Activated naive CD4-positive, alpha-beta T cell treated with anti-CD3 and anti-CD28 coated beads, Interleukin-2, amount 50 U/mL, for 24 hours (primary cell): Measurements from ENCODE around the gene AHNAK2.
"Not testable (repeated sequence)": the region's sequence is repeated elsewhere in the genome, so short reads cannot be mapped to it uniquely, and the experiment has no call there.

Experiments
- H3K27ac Mint-ChIP-seq: one replicate; pipeline ENCODE4 v1.8.0; 2021; ENCODE audit warnings: mild to moderate bottlenecking, mixed read lengths
- H3K27me3 Mint-ChIP-seq: one replicate; pipeline ENCODE4 v1.8.0; 2021; ENCODE audit warnings: mixed read lengths
- H3K36me3 Mint-ChIP-seq: one replicate; pipeline ENCODE4 v1.8.0; 2021; ENCODE audit warnings: mixed read lengths
- H3K4me1 Mint-ChIP-seq: one replicate; pipeline ENCODE4 v1.8.0; 2021; ENCODE audit warnings: mixed read lengths
- H3K4me3 Mint-ChIP-seq: one replicate; pipeline ENCODE4 v1.8.0; 2021; ENCODE audit warnings: mild to moderate bottlenecking, mixed read lengths
- H3K9me3 Mint-ChIP-seq: one replicate; pipeline ENCODE4 v1.8.0; 2021; ENCODE audit warnings: mixed read lengths

Gene AHNAK2

DNA sequence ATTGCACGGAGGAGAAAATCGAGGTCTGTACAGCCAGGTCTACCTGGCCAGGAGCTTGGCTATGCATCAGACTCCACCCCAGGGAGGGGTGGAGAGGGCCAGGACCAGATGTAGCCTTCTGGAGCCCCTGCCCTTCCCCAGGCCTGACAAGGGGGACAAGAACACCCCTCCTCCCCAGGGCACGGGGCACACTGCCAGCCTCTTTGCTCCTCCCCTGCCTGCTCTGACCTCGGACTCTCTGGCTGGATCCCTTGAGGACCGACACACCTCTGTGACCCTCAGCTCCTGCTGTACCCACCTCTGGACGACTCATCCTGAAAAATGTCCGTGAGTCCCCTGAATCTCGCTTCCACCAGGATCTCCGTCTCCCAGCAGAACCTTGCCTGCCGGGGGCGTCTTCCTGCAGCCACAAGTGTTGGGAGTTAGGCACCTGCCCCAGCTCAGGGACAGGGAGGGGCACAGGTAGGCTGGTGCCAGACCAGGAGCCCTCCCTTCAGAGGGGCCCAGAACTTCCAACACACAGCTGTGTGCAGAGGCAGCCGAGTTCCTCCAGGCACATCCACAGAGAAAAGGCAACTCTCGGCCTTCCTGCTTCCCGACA lies 21.8 kb downstream of the AHNAK2 start:
- H3K36me3 Mint-ChIP-seq = no peaks in the 10 kb centered on the region
- no peaks in the 10 kb centered on the region for H3K4me1 Mint-ChIP-seq
- peaks cover 4% of the 10 kb centered on the region for H3K27me3 Mint-ChIP-seq
- H3K9me3 Mint-ChIP-seq = no peaks in the 10 kb centered on the region
- no peak overlapping the region for H3K4me3 Mint-ChIP-seq
- H3K27ac Mint-ChIP-seq = no peak overlapping the region

DNA sequence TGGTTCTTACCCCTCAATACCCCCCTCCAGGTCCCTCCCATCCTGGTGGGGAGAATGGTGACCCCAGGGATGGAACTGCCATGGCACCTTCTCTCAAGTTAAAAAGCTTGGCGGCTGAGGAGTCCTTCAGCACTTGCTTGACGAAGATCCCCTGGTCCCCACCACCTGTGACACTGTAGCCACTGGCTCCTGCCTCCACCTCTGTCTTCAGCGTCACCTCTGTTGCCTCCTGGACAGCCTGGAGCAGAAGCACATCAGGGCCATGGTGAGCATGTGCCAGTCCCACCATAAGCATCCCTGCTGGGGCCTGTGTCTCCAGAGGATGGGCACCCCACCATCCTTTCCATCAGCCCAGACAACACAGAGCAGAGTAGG lies 22.8 kb downstream of the AHNAK2 start:
- Mint-ChIP-seq H3K4me3 (no peak overlapping the region), H3K36me3 (no peaks in the 10 kb centered on the region), H3K9me3 (no peaks in the 10 kb centered on the region), H3K27me3 (peaks cover 4% of the 10 kb centered on the region), H3K27ac (no peak overlapping the region), H3K4me1 (no peaks in the 10 kb centered on the region)

DNA sequence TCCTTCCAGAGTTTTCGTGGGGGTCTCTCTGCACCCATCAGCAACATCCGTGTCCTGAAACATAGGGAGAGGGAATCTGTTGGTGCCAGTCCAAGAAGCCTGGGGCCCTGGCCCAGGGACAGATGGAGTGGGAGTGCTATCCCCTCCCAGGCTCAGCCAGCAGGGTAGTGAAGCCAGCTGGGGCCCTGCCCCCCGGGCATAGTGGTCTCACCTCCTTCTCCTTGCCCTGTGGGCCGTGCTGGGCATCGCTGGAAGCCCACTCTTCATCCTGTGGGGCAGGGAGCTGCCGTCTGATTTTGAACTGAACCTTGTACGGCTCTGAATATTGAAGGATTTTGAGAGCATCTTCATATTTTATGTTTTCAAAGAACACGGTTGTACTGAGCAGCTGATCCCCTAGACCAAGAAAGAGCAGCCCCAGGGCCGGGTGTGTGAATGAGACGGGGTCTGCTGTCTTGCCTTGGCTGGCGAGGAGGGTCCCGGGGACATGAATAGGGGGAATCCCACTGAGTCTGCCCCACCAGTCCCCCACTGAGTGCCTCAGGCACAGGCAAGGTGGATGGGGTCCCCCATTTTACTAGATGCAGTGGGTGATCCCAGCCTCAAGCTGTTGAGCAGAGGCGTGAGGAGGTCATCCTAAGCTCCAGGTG lies 23.3 kb downstream of the AHNAK2 start:
- no peaks in the 10 kb centered on the region for H3K9me3 Mint-ChIP-seq
- peaks cover 4% of the 10 kb centered on the region for H3K27me3 Mint-ChIP-seq
- no peaks in the 10 kb centered on the region for H3K4me1 Mint-ChIP-seq
- H3K27ac Mint-ChIP-seq = no peak overlapping the region
- no peak overlapping the region for H3K4me3 Mint-ChIP-seq
- H3K36me3 Mint-ChIP-seq = no peaks in the 10 kb centered on the region

DNA sequence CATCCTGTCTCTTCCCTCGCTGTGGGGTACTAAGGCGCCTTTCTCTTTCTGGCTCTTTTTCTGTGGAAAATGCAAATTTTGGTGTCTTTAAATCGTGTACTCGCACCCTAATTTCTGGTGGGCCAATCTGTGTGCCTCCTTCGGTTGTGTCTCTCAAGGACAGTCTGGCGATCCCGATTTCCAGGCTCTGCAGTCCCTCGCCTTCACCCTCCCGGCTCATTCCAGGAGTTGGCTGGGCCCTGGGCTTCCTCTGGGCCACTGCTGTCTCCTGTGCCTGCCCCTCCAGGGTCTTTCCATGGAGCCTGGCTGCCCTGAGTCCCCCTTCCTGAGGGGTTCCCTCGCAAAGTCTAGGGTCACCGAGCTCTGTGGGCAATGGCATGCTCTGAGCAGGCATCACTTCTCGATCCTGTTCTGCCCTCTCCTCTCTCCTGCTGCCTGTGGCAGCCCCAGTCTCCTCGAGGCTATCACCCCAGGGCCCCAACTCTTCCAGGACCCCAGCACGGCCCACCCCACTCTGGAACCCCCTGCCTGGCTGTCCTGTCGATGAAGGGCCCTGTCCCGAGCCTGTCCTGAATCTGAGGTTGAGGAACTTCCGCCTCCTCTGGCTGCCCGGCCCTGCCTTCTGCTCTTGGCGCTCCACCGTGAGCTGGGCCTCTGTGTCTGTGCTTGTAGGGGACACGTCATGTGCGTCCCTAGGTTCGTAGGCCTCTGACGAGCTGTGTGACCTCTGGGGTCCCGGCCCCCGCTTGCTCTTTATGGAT lies 24.1 kb downstream of the AHNAK2 start:
- Mint-ChIP-seq H3K27ac (no peak overlapping the region), H3K4me3 (no peak overlapping the region), H3K4me1 (no peaks in the 10 kb centered on the region), H3K9me3 (no peaks in the 10 kb centered on the region), H3K27me3 (peaks cover 4% of the 10 kb centered on the region), H3K36me3 (no peaks in the 10 kb centered on the region)

DNA sequence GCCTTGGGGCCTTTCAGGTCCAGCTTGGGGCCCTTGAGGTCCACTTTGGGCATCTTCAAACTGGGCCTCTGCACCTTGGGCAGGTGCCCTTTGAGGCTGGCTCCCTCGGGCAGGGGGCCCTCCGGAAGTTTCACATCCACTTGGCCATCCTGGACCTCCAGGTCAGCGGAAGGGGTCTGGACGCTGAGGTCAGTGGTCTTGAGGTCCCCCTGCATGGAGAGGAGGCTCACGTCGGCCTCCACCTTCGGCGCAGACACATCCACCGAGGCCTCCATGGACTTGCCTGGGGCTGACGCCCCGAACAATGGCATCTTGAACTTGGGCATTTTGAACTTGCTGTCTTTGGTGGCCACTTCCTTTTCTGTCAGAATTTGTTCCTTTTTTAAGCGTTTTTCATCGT lies 25.1 kb downstream of the AHNAK2 start:
- Mint-ChIP-seq H3K9me3 (no peaks in the 10 kb centered on the region), H3K36me3 (no peaks in the 10 kb centered on the region), H3K27me3 (peaks cover 4% of the 10 kb centered on the region), H3K4me3 (no peak overlapping the region), H3K27ac (no peak overlapping the region), H3K4me1 (no peaks in the 10 kb centered on the region)

DNA sequence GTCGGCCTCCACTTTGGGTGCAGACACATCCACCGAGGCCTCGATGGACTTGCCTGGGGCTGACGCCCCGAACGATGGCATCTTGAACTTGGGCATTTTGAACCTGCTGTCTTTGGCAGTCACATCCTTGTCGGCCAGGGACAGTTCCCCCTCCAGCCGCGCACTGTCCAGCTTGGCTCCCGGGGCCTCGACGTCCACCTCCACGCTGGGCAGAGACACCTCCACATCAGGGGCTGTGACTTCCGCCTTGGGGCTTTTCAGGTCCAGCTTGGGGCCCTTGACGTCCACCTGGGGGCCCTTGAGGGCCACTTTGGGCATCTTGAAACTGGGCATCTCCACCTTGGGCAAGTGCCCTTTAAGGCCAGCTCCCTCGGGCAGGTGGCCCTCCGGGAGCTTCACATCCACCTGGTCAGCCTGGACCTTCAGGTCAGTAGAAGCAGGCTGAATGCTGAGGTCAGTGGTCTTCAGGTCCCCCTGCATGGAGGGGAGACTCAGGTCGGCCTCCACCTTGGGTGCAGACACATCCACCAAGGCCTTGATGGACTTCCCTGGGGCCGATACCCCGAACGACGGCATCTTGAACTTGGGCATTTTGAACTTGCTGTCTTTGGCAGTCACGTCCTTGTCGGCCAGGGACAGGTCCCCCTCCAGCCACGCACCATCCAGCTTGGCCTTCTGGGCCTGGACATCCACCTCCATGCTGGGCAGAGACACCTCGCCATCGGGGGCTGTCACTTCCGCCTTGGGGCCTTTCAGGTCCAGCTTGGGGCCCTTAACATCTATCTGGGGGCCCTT lies 26.1 kb downstream of the AHNAK2 start:
- not testable (repeated sequence) for H3K27me3 Mint-ChIP-seq, H3K36me3 Mint-ChIP-seq, H3K4me3 Mint-ChIP-seq, H3K4me1 Mint-ChIP-seq, H3K27ac Mint-ChIP-seq, H3K9me3 Mint-ChIP-seq

DNA sequence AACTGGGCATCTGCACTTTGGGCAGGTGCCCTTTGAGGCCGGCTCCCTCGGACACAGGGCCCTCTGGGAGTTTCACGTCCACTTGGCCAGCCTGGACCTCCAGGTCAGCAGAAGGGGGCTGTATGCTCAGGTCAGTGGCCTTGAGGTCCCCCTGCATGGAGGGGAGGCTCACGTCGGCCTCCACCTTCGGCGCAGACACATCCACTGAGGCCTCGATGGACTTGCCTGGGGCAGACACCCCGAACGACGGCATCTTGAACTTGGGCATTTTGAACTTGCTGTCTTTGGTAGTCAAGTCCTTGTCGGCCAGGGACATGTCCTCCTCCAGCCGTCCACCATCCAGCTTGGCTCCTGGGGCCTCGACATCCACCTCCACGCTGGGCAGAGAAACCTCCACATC lies 27.5 kb downstream of the AHNAK2 start:
- not testable (repeated sequence) for H3K27ac Mint-ChIP-seq, H3K27me3 Mint-ChIP-seq, H3K36me3 Mint-ChIP-seq, H3K4me1 Mint-ChIP-seq, H3K4me3 Mint-ChIP-seq, H3K9me3 Mint-ChIP-seq

DNA sequence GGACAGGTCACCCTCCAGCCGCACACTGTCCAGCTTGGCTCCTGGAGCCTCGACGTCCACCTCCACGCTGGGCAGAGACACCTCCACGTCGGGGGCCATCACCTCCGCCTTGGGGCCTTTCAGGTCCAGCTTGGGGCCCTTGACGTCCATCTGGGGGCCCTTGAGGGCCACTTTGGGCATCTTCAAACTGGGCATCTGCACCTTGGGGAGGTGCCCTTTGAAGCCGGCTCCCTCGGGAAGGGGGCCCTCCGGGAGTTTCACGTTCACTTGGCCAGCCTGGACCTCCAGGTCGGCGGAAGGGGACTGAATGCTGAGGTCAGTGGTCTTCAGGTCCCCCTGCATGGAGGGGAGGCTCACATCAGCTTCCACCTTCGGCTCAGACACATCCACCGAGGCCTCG lies 28.2 kb downstream of the AHNAK2 start:
- H3K4me1 Mint-ChIP-seq = no peaks in the 10 kb centered on the region
- H3K9me3 Mint-ChIP-seq = no peaks in the 10 kb centered on the region
- no peaks in the 10 kb centered on the region for H3K27me3 Mint-ChIP-seq
- no peaks in the 10 kb centered on the region for H3K36me3 Mint-ChIP-seq
- H3K4me3 Mint-ChIP-seq = no peak overlapping the region
- H3K27ac Mint-ChIP-seq = no peak overlapping the region

DNA sequence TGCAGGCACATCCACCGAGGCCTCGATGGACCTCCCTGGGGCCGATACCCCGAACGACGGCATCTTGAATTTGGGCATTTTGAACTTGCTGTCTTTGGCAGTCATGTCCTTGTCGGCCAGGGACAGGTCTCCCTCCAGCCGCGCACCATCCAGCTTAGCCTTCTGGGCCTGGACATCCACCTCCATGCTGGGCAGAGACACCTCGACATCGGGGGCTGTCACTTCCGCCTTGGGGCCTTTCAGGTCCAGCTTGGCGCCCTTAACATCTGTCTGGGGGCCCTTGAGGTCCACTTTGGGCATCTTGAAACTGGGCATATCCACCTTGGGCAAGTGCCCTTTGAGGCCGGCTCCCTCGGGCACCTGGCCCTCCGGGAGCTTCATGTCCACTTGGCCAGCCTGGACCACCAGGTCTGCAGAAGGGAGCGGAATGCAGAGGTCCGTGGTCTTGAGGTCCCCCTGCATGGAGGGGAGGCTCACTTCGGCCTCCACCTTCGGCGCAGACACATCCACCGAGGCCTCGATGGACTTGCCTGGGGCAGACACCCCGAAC lies 28.7 kb downstream of the AHNAK2 start:
- not testable (repeated sequence) for H3K27me3 Mint-ChIP-seq, H3K36me3 Mint-ChIP-seq, H3K27ac Mint-ChIP-seq, H3K4me1 Mint-ChIP-seq, H3K4me3 Mint-ChIP-seq, H3K9me3 Mint-ChIP-seq

DNA sequence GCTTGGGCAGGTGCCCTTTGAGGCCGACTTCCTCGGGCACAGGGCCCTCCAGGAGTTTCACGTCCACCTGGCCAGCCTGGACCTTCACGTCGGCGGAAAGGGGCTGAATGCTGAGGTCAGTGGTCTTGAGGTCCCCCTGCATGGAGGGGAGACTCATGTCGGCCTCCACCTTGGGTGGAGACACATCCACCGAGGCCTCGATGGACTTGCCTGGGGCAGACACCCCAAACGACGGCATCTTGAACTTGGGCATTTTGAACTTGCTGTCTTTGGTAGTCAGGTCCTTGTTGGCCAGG lies 29.5 kb downstream of the AHNAK2 start:
- Mint-ChIP-seq H3K36me3 (no peaks in the 10 kb centered on the region), H3K9me3 (no peaks in the 10 kb centered on the region), H3K4me1 (no peaks in the 10 kb centered on the region), H3K27ac (no peak overlapping the region), H3K4me3 (no peak overlapping the region), H3K27me3 (no peaks in the 10 kb centered on the region)

DNA sequence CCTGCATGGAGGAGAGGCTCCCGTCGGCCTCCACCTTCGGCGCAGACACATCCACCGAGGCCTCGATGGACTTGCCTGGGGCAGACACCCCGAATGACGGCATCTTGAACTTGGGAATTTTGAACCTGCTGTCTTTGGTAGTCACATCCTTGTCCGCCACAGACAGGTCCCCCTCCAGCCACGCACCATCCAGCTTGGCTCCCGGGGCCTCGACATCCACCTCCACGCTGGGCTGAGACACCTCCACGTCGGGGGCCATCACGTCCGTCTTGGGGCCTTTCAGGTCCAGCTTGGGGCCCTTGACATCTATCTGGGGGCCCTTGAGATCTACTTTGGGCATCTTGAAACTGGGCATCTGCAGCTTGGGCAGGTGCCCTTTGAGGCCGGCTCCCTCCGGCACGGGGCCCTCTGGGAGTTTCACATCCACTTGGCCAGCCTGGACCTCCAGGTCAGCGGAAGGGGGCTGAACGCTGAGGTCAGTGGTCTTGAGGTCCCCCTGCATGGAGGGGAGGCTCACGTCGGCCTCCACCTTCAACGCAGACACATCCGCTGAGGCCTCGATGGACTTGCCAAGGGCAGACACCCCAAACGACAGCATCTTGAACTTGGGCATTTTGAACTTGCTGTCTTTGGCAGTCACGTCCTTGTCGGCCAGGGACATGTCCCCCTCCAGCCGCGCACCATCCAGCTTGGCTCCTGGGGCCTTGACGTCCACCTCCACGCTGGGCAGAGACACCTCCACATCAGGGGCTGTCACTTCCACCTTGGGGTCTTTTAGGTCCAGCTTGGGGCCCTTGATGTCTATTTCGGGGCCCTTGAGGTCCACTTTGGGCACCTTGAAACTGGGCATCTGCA lies 30.1 kb downstream of the AHNAK2 start:
- not testable (repeated sequence) for H3K4me1 Mint-ChIP-seq, H3K4me3 Mint-ChIP-seq, H3K36me3 Mint-ChIP-seq, H3K9me3 Mint-ChIP-seq, H3K27me3 Mint-ChIP-seq, H3K27ac Mint-ChIP-seq

DNA sequence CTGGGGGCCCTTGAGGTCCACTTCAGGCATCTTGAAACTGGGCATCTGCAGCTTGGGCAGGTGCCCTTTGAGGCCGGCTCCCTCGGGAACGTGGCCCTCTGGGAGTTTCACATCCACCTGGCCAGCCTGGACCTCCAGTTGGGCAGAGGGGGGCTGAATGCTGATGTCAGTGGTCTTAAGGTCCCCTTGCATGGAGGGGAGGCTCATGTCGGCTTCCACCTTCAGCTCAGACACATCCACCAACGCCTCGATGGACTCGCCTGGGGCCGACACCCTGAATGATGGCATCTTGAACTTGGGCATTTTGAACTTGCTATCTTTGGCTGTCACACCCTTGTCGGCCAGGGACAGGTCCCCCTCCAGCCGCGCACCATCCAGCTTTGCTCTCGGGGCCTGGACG lies 31.0 kb downstream of the AHNAK2 start:
- H3K27me3 Mint-ChIP-seq, H3K36me3 Mint-ChIP-seq, H3K4me3 Mint-ChIP-seq, H3K4me1 Mint-ChIP-seq, H3K27ac Mint-ChIP-seq, H3K9me3 Mint-ChIP-seq: not testable (repeated sequence)

DNA sequence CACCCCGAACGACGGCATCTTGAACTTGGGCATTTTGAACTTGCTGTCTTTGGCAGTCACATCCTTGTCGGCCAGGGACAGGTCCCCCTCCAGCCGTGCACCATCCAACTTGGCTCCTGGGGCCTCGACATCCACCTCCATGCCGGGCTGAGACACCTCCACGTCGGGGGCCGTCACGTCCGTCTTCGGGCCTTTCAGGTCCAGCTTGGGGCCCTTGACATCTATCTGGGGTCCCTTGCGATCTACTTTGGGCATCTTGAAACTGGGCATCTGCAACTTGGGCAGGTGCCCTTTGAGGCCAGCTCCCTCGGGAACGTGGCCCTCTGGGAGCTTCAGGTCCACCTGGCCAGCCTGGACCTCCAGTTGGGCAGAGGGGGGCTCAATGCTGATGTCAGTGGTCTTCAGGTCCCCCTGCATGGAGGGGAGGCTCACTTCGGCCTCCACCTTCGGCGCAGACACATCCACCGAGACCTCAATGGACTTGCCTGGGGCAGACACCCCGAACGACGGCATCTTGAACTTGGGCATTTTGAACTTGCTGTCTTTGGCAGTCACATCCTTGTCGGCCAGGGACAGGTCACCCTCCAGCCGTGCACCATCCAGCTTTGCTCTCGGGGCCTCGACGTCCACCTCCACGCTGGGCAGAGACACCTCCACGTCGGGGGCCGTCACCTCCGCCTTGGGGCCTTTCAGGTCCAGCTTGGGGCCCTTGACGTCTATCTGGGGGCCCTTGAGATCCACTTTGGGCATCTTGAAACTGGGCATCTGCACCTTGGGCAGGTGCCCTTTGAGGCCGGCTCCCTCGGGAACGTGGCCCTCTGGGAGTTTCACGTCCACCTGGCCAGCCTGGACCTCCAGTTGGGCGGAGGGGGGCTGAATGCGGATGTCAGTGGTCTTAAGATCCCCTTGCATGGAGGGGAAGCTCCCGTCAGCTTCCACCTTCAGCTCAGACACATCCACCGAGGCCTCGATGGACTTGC lies 31.9 kb downstream of the AHNAK2 start:
- not testable (repeated sequence) for H3K27ac Mint-ChIP-seq, H3K4me1 Mint-ChIP-seq, H3K9me3 Mint-ChIP-seq, H3K36me3 Mint-ChIP-seq, H3K27me3 Mint-ChIP-seq, H3K4me3 Mint-ChIP-seq

DNA sequence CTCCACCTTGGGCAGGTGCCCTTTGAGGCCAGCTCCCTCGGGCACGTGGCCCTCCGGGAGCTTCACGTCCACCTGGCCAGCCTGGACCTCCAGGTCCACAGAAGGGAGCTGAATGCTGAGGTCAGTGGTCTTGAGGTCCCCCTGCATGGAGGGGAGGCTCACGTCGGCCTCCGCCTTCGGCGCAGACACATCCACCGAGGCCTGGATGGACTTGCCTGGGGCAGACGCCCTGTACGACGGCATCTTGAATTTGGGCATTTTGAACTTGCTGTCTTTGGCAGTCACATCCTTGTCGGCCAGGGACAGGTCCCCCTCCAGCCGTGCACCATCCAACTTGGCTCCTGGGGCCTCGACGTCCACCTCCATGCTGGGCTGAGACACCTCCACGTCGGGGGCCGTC lies 32.9 kb downstream of the AHNAK2 start:
- H3K4me1 Mint-ChIP-seq, H3K36me3 Mint-ChIP-seq, H3K9me3 Mint-ChIP-seq, H3K27ac Mint-ChIP-seq, H3K27me3 Mint-ChIP-seq, H3K4me3 Mint-ChIP-seq: not testable (repeated sequence)
